Calu3 (cell line): Measurements from ENCODE around the gene PAX9. TPM values are rescaled to one million over a fixed set of nuclear protein-coding genes. Genes with fewer than 3 reads are reported as not detected.

Source experiments
- BruUV-seq: library from RNA; stranded (reverse); fragments of 400-500 nt; replicated peaks from 2 replicates; lab custom pipeline; 2021; lab: Mats Ljungman, UMichigan
- CTCF ChIA-PET: fragments of 300-600 bp; sonication (Branson Sonifier 250); formaldehyde crosslinking; loops from one replicate; lab custom pipeline; 2022; ENCODE audit warnings: antibody characterized with exemption; lab: Charles Lee
- DNase-seq: peaks from one replicate; pipeline ENCODE4 v3.0.0; 2022
- H3K27ac Mint-ChIP-seq: one replicate; pipeline ENCODE4 v1.8.0; 2022; ENCODE audit warnings: mixed read lengths; ENCODE audit not compliant: unreplicated experiment
- H3K27me3 Mint-ChIP-seq: one replicate; pipeline ENCODE4 v1.8.0; 2022; ENCODE audit warnings: mixed read lengths; ENCODE audit not compliant: unreplicated experiment
- H3K36me3 Mint-ChIP-seq: one replicate; pipeline ENCODE4 v1.8.0; 2022; ENCODE audit warnings: mild to moderate bottlenecking, moderate library complexity, mixed read lengths; ENCODE audit not compliant: insufficient read depth, unreplicated experiment
- H3K4me1 Mint-ChIP-seq: one replicate; pipeline ENCODE4 v1.8.0; 2022; ENCODE audit warnings: mild to moderate bottlenecking, low read depth, mixed read lengths; ENCODE audit not compliant: unreplicated experiment
- H3K4me3 Mint-ChIP-seq: one replicate; pipeline ENCODE4 v1.8.0; 2022; ENCODE audit warnings: mild to moderate bottlenecking, low read depth, moderate library complexity, mixed read lengths; ENCODE audit not compliant: unreplicated experiment
- H3K9me3 Mint-ChIP-seq: one replicate; pipeline ENCODE4 v1.8.0; 2022; ENCODE audit warnings: low read depth, mixed read lengths; ENCODE audit not compliant: unreplicated experiment
- CTCF ChIP-seq: fragments of 200-600 bp; IDR thresholded peaks from one replicate; pipeline ENCODE4 v1.8.0; 2022; ENCODE audit warnings: antibody characterized with exemption; ENCODE audit not compliant: unreplicated experiment
- intact Hi-C: fragments of 100-400 bp; cut with micrococcal nuclease; formaldehyde crosslinking; loops from one replicate; pipeline ENCODE4 v1.10.0; 2022; ENCODE audit not compliant: unreplicated experiment
- total RNA-seq: library from RNA; stranded (reverse); gene quantifications from 2 replicates; pipeline ENCODE4 v1.2.3, GENCODE V29; 2022

The PAX9 gene
- total RNA-seq, 1 experiment from 2014 or later = 4.5 TPM

DNA sequence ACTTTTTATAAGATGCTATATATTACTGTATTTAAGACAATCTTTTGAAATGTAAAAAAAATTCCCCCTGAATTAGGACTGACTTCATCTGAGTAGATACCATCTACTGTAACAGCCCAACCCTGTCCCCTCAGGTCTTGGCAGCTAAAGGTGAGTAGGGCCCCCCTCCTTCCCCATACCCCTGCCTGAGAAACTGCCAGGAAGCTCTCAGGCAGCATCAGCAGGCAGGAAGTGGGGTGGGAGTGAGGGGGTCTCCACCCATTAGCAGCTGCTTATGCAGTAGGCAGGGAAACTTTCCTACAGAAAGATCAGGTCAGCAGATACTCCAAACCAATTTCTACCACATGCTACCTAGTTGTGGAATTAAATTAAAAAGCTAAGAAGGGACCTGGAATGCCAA lies 62.5 kb downstream of the PAX9 start:
- BruUV-seq = no TSS peak
- no peak for TF ChIP-seq CTCF
- H3K27me3 Mint-ChIP-seq = peaks cover 12% of the 10 kb centered on the region
- no peak overlapping the region for H3K27ac Mint-ChIP-seq
- H3K36me3 Mint-ChIP-seq = no peaks in the 10 kb centered on the region
- no peak overlapping the region for H3K4me3 Mint-ChIP-seq
- CTCF ChIA-PET = interaction anchor here (1.2 kb wide), 1 partner anchor 12 kb away, joined by 3 read pairs; no protein-coding TSS in a partner anchor
- H3K4me1 Mint-ChIP-seq = no peaks in the 10 kb centered on the region
- H3K9me3 Mint-ChIP-seq = no peaks in the 10 kb centered on the region
- DNase-seq = no peak
- intact Hi-C loops = no loop called here

GRCh38 chr14:36726128-36726527 lies 64.5 kb downstream of the PAX9 start:
- Mint-ChIP-seq H3K9me3 (no peaks in the 10 kb centered on the region), H3K4me1 (no peaks in the 10 kb centered on the region)
- CTCF ChIA-PET = interaction anchor here (0.6 kb wide), 1 partner anchor 8 kb away, joined by 4 read pairs; no protein-coding TSS in a partner anchor

More at GRCh38 chr14:36726128-36726527, 64.5 kb downstream of the PAX9 start:
- TF ChIP-seq CTCF = no peak
- H3K27me3 Mint-ChIP-seq = peaks cover 12% of the 10 kb centered on the region
- H3K27ac Mint-ChIP-seq = no peak overlapping the region
- H3K36me3 Mint-ChIP-seq = no peaks in the 10 kb centered on the region
- H3K4me3 Mint-ChIP-seq = no peak overlapping the region
- BruUV-seq = no TSS peak
- DNase-seq = no peak
- intact Hi-C loops = no loop called here

Other genes starting within 250 kb of the PAX9 start
- not detected in 2 replicates for gene NKX2-1, start 141.6 kb upstream of the PAX9 start, total RNA-seq
- 1.5 and 2.0 TPM in 2 replicates for gene NKX2-8, start 79.2 kb upstream of the PAX9 start, total RNA-seq